Panc1 (cell line): ENCODE measurements around the gene FKBP1A. TPM values are rescaled to one million over a fixed set of nuclear protein-coding genes. Genes with fewer than 3 reads are reported as not detected.

Experiments used
- ATAC-seq: fragments of 200-7000 bp; cut with Tn5 transposase; 2 replicates; pipeline ENCODE4 v1.9.1; 2020; ENCODE audit warnings: mild to moderate bottlenecking, moderate library complexity
- BruUV-seq: library from RNA; stranded (reverse); fragments of 400-500 nt; replicated peaks from 2 replicates; lab custom pipeline; 2021; lab: Mats Ljungman, UMichigan
- CTCF ChIA-PET: fragments of 300-600 bp; sonication (Branson Sonifier 250); formaldehyde crosslinking; loops from one replicate; lab custom pipeline; 2022; ENCODE audit warnings: antibody characterized with exemption; lab: Charles Lee
- POLR2A ChIA-PET: fragments of 300-600 bp; sonication (Branson Sonifier 250); formaldehyde crosslinking; loops from one replicate; lab custom pipeline; 2022; ENCODE audit warnings: antibody characterized with exemption; lab: Charles Lee
- DNase-seq: peaks from one replicate; pipeline ENCODE4 v3.0.0-alpha.2; 2010; ENCODE audit warnings: low read depth, low spot score
- H3K27ac ChIP-seq: 2 replicates; pipeline ENCODE4 v1.5.1; 2011; ENCODE audit warnings: mild to moderate bottlenecking, low read length, inconsistent platforms
- H3K27me3 ChIP-seq: fragments of 200-500 bp; sonication (Bioruptor generic); 2 replicates; pipeline ENCODE4 v1.6.0; 2014; ENCODE audit warnings: low read length, inconsistent platforms; ENCODE audit not compliant: control insufficient read depth, insufficient read depth
- H3K36me3 ChIP-seq: fragments of 200-500 bp; sonication (Bioruptor generic); 2 replicates; pipeline ENCODE4 v1.5.1; 2014; ENCODE audit warnings: inconsistent platforms, mild to moderate bottlenecking, low read length, moderate library complexity; ENCODE audit not compliant: control insufficient read depth, insufficient read depth
- H3K4me1 ChIP-seq: 2 replicates; pipeline ENCODE4 v1.5.1; 2011; ENCODE audit warnings: inconsistent platforms, mild to moderate bottlenecking, low read length, moderate library complexity; ENCODE audit not compliant: control insufficient read depth, insufficient read depth
- H3K4me3 ChIP-seq, 2 experiments: 2 replicates each; pipeline ENCODE4 v1.5.1; 2011 to 2012; ENCODE audit warnings: low read depth in 2 of 2, low read length in 2 of 2, mild to moderate bottlenecking in 2 of 2, inconsistent platforms in 1 of 2, moderate library complexity in 1 of 2
- H3K9me3 ChIP-seq: fragments of 200-500 bp; sonication (Bioruptor generic); 2 replicates; pipeline ENCODE4 v1.5.1; 2014; ENCODE audit warnings: low read depth, mild to moderate bottlenecking, inconsistent platforms, low read length, moderate library complexity; ENCODE audit not compliant: control insufficient read depth, insufficient read depth
- POLR2AphosphoS5 ChIP-seq: IDR thresholded peaks from 2 replicates; pipeline ENCODE4 v1.6.1; 2012; ENCODE audit warnings: mild to moderate bottlenecking, low read depth, low read length, moderate library complexity
- SIN3A ChIP-seq: IDR thresholded peaks from 2 replicates; pipeline ENCODE4 v1.6.1; 2012; ENCODE audit warnings: low read depth, mild to moderate bottlenecking, low read length, moderate library complexity, borderline replicate concordance; ENCODE audit not compliant: insufficient read depth
- TCF7L2 ChIP-seq: IDR thresholded peaks from 2 replicates; pipeline ENCODE4 v1.6.1; 2011; ENCODE audit warnings: mild to moderate bottlenecking, low read depth, low read length, inconsistent platforms
- in situ Hi-C: cut with HindIII; loops from 2 replicates; pipeline ENCODE4 v1.10.0; 2016; ENCODE audit warnings: low sequenced_read_pairs, low pct_unique_long_range_greater_than_20kb
- intact Hi-C: fragments of 100-400 bp; cut with micrococcal nuclease; formaldehyde crosslinking; loops from one replicate; pipeline ENCODE4 v1.10.0; 2022; ENCODE audit not compliant: unreplicated experiment
- total RNA-seq: library from RNA; stranded (reverse); gene quantifications from one replicate; pipeline ENCODE4 v1.2.1, GENCODE V29; 2021; ENCODE audit not compliant: unreplicated experiment
- TF ChIP-seq, protein P1 (sequence below): fragments of 450-650 bp; IDR thresholded peaks from 2 replicates; pipeline ENCODE4 v1.5.1; 2017; ENCODE audit warnings: mild to moderate bottlenecking
- TF ChIP-seq, protein P2 (sequence below), 2 experiments: IDR thresholded peaks; 2 replicates each; pipeline ENCODE4 v1.6.1; 2011 to 2012; ENCODE audit warnings: low read depth in 2 of 2, control low read depth in 1 of 2, low read length in 1 of 2, mild to moderate bottlenecking in 1 of 2, moderate library complexity in 1 of 2; ENCODE audit not compliant: insufficient read depth in 1 of 2

FKBP1A gene
- total RNA-seq, 1 experiment from 2014 or later: 695 TPM

DNA sequence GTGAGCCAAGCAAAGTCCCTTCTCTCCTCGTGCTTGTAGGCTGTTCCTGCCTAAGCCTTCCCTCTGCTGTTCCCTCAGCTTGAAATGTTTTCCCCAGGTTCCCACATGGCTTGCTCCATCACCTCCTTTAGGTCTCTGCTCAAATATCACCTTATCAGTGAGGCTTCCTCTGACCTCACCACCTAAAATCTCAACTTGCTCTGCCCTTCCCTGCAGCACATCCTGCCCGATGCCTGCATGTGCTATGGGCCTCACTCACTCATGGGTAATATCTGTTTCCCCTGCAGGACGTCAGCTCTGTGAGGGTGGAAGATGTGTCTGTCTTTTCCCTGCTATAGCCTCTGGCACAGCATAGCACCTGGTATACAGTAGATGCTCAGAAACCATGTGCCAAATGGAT, 29.9 kb upstream of the FKBP1A start:
- no TSS peak for BruUV-seq
- Histone ChIP-seq H3K4me1 (peaks cover 28% of the 10 kb centered on the region), H3K36me3 (no peaks in the 10 kb centered on the region), H3K9me3 (peaks cover 18% of the 10 kb centered on the region; the same call in 1 of the 2 replicates), H3K4me3 (no peak overlapping the region), H3K27me3 (no peaks in the 10 kb centered on the region), H3K27ac (peak overlapping the region; percentile 78)
- ChIA-PET CTCF (no interaction called here), POLR2A (no interaction called here)
- ATAC-seq (no peak), DNase-seq (no peak)
- TF ChIP-seq POLR2AphosphoS5: no peak
- TF ChIP-seq SIN3A: no peak
- TF ChIP-seq, protein P1, sequence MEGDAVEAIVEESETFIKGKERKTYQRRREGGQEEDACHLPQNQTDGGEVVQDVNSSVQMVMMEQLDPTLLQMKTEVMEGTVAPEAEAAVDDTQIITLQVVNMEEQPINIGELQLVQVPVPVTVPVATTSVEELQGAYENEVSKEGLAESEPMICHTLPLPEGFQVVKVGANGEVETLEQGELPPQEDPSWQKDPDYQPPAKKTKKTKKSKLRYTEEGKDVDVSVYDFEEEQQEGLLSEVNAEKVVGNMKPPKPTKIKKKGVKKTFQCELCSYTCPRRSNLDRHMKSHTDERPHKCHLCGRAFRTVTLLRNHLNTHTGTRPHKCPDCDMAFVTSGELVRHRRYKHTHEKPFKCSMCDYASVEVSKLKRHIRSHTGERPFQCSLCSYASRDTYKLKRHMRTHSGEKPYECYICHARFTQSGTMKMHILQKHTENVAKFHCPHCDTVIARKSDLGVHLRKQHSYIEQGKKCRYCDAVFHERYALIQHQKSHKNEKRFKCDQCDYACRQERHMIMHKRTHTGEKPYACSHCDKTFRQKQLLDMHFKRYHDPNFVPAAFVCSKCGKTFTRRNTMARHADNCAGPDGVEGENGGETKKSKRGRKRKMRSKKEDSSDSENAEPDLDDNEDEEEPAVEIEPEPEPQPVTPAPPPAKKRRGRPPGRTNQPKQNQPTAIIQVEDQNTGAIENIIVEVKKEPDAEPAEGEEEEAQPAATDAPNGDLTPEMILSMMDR: no peak
- TF ChIP-seq, protein P2, sequence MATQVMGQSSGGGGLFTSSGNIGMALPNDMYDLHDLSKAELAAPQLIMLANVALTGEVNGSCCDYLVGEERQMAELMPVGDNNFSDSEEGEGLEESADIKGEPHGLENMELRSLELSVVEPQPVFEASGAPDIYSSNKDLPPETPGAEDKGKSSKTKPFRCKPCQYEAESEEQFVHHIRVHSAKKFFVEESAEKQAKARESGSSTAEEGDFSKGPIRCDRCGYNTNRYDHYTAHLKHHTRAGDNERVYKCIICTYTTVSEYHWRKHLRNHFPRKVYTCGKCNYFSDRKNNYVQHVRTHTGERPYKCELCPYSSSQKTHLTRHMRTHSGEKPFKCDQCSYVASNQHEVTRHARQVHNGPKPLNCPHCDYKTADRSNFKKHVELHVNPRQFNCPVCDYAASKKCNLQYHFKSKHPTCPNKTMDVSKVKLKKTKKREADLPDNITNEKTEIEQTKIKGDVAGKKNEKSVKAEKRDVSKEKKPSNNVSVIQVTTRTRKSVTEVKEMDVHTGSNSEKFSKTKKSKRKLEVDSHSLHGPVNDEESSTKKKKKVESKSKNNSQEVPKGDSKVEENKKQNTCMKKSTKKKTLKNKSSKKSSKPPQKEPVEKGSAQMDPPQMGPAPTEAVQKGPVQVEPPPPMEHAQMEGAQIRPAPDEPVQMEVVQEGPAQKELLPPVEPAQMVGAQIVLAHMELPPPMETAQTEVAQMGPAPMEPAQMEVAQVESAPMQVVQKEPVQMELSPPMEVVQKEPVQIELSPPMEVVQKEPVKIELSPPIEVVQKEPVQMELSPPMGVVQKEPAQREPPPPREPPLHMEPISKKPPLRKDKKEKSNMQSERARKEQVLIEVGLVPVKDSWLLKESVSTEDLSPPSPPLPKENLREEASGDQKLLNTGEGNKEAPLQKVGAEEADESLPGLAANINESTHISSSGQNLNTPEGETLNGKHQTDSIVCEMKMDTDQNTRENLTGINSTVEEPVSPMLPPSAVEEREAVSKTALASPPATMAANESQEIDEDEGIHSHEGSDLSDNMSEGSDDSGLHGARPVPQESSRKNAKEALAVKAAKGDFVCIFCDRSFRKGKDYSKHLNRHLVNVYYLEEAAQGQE (IDR thresholded peaks at IDR 0.05; ENCODE audit: insufficient read depth in 1 of 2, low read depth in 2 of 2, low read length in 1 of 2): no peak
- no peak for TF ChIP-seq TCF7L2
- in situ Hi-C loops (no loop called here), intact Hi-C loops (no loop called here)

DNA sequence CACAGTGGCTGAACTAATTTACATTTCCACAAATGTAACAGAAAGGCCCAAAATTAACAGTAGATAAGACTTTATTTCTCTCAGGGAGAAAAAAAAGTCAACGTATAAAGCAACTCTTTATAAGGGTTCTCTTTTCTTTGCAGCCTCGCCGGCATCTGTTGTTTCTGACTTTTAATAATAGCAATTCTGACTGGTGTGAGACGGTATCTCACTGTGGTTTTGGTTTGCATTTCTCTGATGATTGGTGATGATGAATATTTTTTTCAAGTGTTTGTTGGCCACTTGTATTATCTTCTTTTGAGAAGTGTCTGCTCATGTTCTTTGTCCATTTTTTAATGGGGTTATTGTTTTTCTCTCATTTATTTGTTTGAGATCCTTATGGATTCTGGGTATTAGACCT, 27.2 kb upstream of the FKBP1A start:
- Histone ChIP-seq H3K27ac (no peak overlapping the region), H3K36me3 (no peaks in the 10 kb centered on the region), H3K4me3 (no peak overlapping the region), H3K9me3 (peaks cover 18% of the 10 kb centered on the region; the same call in 1 of the 2 replicates), H3K27me3 (no peaks in the 10 kb centered on the region), H3K4me1 (peaks cover 29% of the 10 kb centered on the region)
- BruUV-seq: no TSS peak
- intact Hi-C loops: no loop called here
- ChIA-PET POLR2A (no interaction called here), CTCF (no interaction called here)
- in situ Hi-C loops: no loop called here
- no peak for DNase-seq
- TF ChIP-seq TCF7L2 (no peak), SIN3A (no peak), POLR2AphosphoS5 (no peak)
- TF ChIP-seq, protein P1: no peak
- TF ChIP-seq, protein P2 (IDR thresholded peaks at IDR 0.05; ENCODE audit: insufficient read depth in 1 of 2, low read depth in 2 of 2, low read length in 1 of 2): no peak
- no peak for ATAC-seq
